Muscle of arm (tissue), 12 donors: ENCODE results near the gene STOX1. TPM values are rescaled to one million over a fixed set of nuclear protein-coding genes. Genes with fewer than 3 reads are reported as not detected.

Experiments
- polyA plus RNA-seq, 12 donors: library from polyadenylated mRNA; unstranded; fragments of 120-200 nt; gene quantifications; one replicate each; pipeline ENCODE4 v1.2.1, GENCODE V29; 2013; ENCODE audit not compliant: insufficient read length in 12 of 12

Gene STOX1
- polyA plus RNA-seq, 12 donors, result 2.3 to 5.3 (median 2.8) TPM; not detected in 1

Other genes with a start within 250 kb of the STOX1 start
- gene CCAR1, start 106.3 kb upstream of the STOX1 start, polyA plus RNA-seq, result 100 to 1,000 TPM in 3 of 12 donors, 10 to 100 TPM in 8, not detected in 1; 52.0 to 141 (median 82.4) TPM
- gene DDX50, start 73.8 kb downstream of the STOX1 start, polyA plus RNA-seq, result 10 to 100 TPM in 11 of 12 donors, not detected in 1; 44.5 to 62.9 (median 49.1) TPM
- 10 to 100 TPM; 40.9 to 86.8 (median 47.8) TPM for gene DDX21, start 128.6 kb downstream of the STOX1 start, polyA plus RNA-seq
- 10 to 100 TPM in 11 of 12 donors, not detected in 1; 23.5 to 30.0 (median 26.1) TPM for gene KIFBP, start 161.3 kb downstream of the STOX1 start, polyA plus RNA-seq